ENCODE results near the gene PTPN23. TPM values are rescaled to one million over a fixed set of nuclear protein-coding genes. Genes with fewer than 3 reads are reported as not detected.

PTPN23 gene
- total and polyA plus RNA-seq, 3 donors from 2014 or later: 30.5 to 141 (median 89.3) TPM

DNA sequence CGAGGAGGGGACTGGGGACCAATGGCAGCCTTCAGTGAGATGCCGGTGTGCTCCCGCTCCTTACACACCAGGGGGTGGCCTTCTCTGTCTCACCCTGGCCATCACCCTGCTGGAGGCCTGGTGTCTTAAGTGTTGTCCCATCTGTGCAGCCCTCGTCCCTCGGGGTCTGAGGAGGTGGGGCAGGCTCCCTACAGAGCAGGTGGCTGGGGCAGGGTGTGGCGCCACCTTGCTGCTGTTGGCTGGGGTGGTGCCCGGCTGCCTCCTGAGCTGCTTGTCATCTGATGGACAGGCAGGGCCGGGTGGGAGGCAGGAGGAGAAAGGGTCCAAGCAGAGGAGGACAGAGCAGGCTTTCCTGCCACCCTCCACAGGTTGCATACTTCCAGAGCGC lies 25.9 kb downstream of the PTPN23 start:
- intact Hi-C loops (cut with DNase I; ENCODE audit: low total_unique reads): no loop called here
- WGBS, 2 donors: 90 to 95% methylated on average over 4 to 9 of the region's 9 CpGs
- Histone ChIP-seq H3K4me3 (no peak overlapping the region), H3K36me3 (ENCODE audit: low read depth, missing control alignments) (no peaks in the 10 kb centered on the region), H3K4me1 (peaks cover 29% of the 10 kb centered on the region), H3K27ac (no peak overlapping the region), H3K27me3 (no peaks in the 10 kb centered on the region), H3K9me3 (no peaks in the 10 kb centered on the region)
- TF ChIP-seq POLR2A (IDR thresholded peaks at IDR 0.05): no peak
- TF ChIP-seq, protein P1, sequence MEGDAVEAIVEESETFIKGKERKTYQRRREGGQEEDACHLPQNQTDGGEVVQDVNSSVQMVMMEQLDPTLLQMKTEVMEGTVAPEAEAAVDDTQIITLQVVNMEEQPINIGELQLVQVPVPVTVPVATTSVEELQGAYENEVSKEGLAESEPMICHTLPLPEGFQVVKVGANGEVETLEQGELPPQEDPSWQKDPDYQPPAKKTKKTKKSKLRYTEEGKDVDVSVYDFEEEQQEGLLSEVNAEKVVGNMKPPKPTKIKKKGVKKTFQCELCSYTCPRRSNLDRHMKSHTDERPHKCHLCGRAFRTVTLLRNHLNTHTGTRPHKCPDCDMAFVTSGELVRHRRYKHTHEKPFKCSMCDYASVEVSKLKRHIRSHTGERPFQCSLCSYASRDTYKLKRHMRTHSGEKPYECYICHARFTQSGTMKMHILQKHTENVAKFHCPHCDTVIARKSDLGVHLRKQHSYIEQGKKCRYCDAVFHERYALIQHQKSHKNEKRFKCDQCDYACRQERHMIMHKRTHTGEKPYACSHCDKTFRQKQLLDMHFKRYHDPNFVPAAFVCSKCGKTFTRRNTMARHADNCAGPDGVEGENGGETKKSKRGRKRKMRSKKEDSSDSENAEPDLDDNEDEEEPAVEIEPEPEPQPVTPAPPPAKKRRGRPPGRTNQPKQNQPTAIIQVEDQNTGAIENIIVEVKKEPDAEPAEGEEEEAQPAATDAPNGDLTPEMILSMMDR (IDR thresholded peaks at IDR 0.05): no peak
- DNase-seq: no peak

DNA sequence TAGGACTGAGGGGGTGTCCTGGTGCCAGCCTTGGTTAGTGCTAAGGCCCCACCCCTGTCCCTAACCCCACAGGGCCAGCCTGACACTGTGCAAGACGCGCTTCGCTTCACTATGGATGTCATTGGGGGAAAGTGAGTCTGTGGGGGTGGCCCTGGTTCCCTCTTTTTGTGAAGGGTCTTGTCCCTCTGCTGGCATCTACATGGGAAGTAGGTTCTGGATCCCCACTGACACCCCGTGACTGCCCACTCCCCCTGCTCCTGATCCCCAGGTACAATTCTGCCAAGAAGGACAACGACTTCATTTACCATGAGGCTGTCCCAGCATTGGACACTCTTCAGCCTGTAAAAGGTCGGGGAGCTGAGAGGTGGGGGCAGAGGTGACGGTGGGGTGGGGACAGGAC lies 26.4 kb downstream of the PTPN23 start:
- H3K9me3 ChIP-seq: no peaks in the 10 kb centered on the region
- H3K27me3 ChIP-seq: no peaks in the 10 kb centered on the region
- 88 to 98% methylated on average over 7 of the region's 7 CpGs for WGBS, 2 donors
- no peaks in the 10 kb centered on the region for H3K36me3 ChIP-seq (ENCODE audit: low read depth, missing control alignments)
- no peak overlapping the region for H3K4me3 ChIP-seq
- H3K27ac ChIP-seq: no peak overlapping the region
- DNase-seq: no peak
- intact Hi-C loops (cut with DNase I; ENCODE audit: low total_unique reads): no loop called here
- TF ChIP-seq, protein P1 (IDR thresholded peaks at IDR 0.05): no peak
- TF ChIP-seq POLR2A (IDR thresholded peaks at IDR 0.05): no peak
- H3K4me1 ChIP-seq: peaks cover 29% of the 10 kb centered on the region

DNA sequence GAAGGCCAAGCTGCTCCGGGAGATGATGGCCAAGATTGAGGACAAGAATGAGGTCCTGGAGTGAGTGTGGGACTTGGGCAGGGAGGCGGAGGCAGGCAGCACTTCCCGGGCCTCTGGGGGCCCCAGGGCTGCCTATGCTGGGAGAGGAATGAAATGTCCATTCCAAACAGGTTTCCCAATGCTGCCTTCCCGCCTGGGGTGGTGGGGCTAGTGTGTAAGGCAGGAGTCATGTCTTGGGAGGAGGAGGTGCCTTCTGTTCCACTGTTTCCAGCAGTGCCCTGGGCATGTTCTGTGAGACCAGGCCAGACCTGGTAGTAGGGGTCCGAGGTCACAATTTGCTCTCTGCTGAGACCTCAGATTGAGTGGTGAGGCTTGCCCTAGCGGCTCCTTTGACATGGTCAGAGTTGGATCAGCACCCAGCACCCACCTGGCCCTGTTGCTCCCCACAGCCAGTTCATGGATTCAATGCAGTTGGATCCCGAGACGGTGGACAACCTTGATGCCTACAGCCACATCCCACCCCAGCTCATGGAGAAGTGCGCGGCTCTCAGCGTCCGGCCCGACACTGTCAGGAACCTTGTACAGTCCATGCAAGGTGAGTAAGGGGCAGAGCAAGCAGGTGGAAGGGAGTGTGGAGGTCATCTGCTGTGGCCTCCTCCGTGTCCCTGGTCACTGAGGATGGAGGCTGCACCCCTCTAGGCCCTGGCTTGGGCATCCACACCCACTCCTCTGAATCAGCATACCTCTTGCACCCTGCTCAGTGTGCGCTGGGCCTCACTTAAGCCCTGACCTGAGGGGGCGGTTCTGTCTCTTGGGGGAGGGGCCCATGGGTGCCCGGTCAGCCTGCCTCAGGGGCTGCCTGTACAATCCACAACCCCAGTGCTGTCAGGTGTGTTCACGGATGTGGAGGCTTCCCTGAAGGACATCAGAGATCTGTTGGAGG lies 27.3 kb downstream of the PTPN23 start:
- no peak for TF ChIP-seq POLR2A (IDR thresholded peaks at IDR 0.05)
- TF ChIP-seq, protein P1 (IDR thresholded peaks at IDR 0.05): no peak
- H3K9me3 ChIP-seq: no peaks in the 10 kb centered on the region
- H3K4me3 ChIP-seq: no peak overlapping the region
- no peaks in the 10 kb centered on the region for H3K36me3 ChIP-seq (ENCODE audit: low read depth, missing control alignments)
- H3K27ac ChIP-seq: no peak overlapping the region
- peaks cover 29% of the 10 kb centered on the region for H3K4me1 ChIP-seq
- no peaks in the 10 kb centered on the region for H3K27me3 ChIP-seq
- WGBS, 2 donors: 86 to 93% methylated on average over 16 to 18 of the region's 18 CpGs
- DNase-seq: no peak
- intact Hi-C loops (cut with DNase I; ENCODE audit: low total_unique reads): no loop called here

DNA sequence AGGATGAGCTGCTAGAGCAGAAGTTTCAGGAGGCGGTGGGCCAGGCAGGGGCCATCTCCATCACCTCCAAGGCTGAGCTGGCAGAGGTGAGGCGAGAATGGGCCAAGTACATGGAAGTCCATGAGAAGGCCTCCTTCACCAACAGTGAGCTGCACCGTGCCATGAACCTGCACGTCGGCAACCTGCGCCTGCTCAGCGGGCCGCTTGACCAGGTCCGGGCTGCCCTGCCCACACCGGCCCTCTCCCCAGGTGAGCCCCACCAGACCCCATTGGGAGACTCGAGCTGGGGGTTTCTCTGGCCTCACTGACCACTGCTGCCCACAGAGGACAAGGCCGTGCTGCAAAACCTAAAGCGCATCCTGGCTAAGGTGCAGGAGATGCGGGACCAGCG lies 28.0 kb downstream of the PTPN23 start:
- intact Hi-C loops (cut with DNase I; ENCODE audit: low total_unique reads): no loop called here
- H3K27ac ChIP-seq: no peak overlapping the region
- H3K27me3 ChIP-seq: no peaks in the 10 kb centered on the region
- H3K4me1 ChIP-seq: peaks cover 31% of the 10 kb centered on the region
- WGBS, 2 donors: 80 to 93% methylated on average over 3 to 15 of the region's 15 CpGs
- no peak overlapping the region for H3K4me3 ChIP-seq
- no peaks in the 10 kb centered on the region for H3K9me3 ChIP-seq
- H3K36me3 ChIP-seq (ENCODE audit: low read depth, missing control alignments): no peaks in the 10 kb centered on the region
- TF ChIP-seq, protein P1 (IDR thresholded peaks at IDR 0.05): no peak
- TF ChIP-seq POLR2A (IDR thresholded peaks at IDR 0.05): no peak
- no peak for DNase-seq

Measured in testis (tissue), 3 donors.